K562 (cell line): ENCODE results near the gene LRRC70. TPM values are rescaled to one million over a fixed set of nuclear protein-coding genes. Genes with fewer than 3 reads are reported as not detected.

ENCODE experiments used
- C11orf30 ChIP-seq: fragments of 450-650 bp; IDR thresholded peaks from 2 replicates; pipeline ENCODE4 v1.6.1; 2016; ENCODE audit warnings: low read depth, mild to moderate bottlenecking
- KDM5B ChIP-seq: fragments of 200-600 bp; sonication (generic); IDR thresholded peaks from 2 replicates; pipeline ENCODE4 v1.6.1; 2012; ENCODE audit warnings: low read depth, mild to moderate bottlenecking, moderate library complexity, low read length, control low read depth, inconsistent platforms; ENCODE audit not compliant: insufficient replicate concordance
- NELFE ChIP-seq: IDR thresholded peaks from 2 replicates; pipeline ENCODE4 v1.6.1; 2011; ENCODE audit warnings: mild to moderate bottlenecking; ENCODE audit not compliant: insufficient read depth, insufficient read length
- NR2C2 ChIP-seq, 2 experiments: fragments of 200-800 bp in 1 of 2; sonication (Bioruptor generic) in 1 of 2; sonication (generic) in 1 of 2; formaldehyde crosslinking in 1 of 2; IDR thresholded peaks; 2 replicates each; pipeline versions ENCODE4 v1.6.1 to v1.8.0; 2016 to 2022; ENCODE audit warnings: mild to moderate bottlenecking in 1 of 2, missing compliant biosample characterization in 1 of 2, missing genetic modification characterization in 1 of 2, missing genetic modification reagents in 1 of 2
- ZBTB34 ChIP-seq: fragments of 250-450 bp; sonication (Bioruptor Pico); IDR thresholded peaks from 2 replicates; pipeline ENCODE4 v1.8.0; 2021; ENCODE audit warnings: mild to moderate bottlenecking, moderate library complexity
- ZNF133 ChIP-seq: fragments of 250-450 bp; sonication (Bioruptor Pico); IDR thresholded peaks from 2 replicates; pipeline ENCODE4 v1.4.0; 2020; ENCODE audit warnings: mild to moderate bottlenecking
- ZNF77 ChIP-seq: fragments of 250-450 bp; sonication (Bioruptor Pico); IDR thresholded peaks from 2 replicates; pipeline ENCODE4 v1.5.0; 2020
- polyA plus RNA-seq, 8 experiments: library from polyadenylated mRNA; depleted of rRNA in 4 of 8; stranded (reverse) in 5 of 8; unstranded in 3 of 8; fragments of >200 nt; fragmentation: Nextera tagmentation in 2 of 8; fragmentation: Illumina TruSeq in 1 of 8; extraction: Ambion mirVana in 2 of 8; extraction: Trizol in 1 of 8; gene quantifications; 2 replicates each; pipeline versions ENCODE4 v1.2.1 to v1.2.3, GENCODE V29; 2011 to 2014; ENCODE audit warnings: inconsistent platforms in 1 of 8, missing spikeins in 1 of 8
- total RNA-seq, 7 experiments: library from RNA; depleted of rRNA in 6 of 7; stranded (reverse); fragments of >200 nt in 6 of 7; fragmentation: Illumina TruSeq in 2 of 7; extraction: Trizol in 2 of 7; gene quantifications; 2 replicates each; pipeline versions ENCODE4 v1.2.1 to v1.2.3, GENCODE V29; 2011 to 2021; ENCODE audit warnings: low replicate concordance in 1 of 7
- TF ChIP-seq, protein P1 (sequence below): fragments of 450-650 bp; formaldehyde crosslinking; IDR thresholded peaks from 2 replicates; pipeline ENCODE4 v1.4.0; 2020; ENCODE audit warnings: mild to moderate bottlenecking, moderate library complexity
- TF ChIP-seq, protein P2 (sequence below): fragments of 450-650 bp; IDR thresholded peaks from 2 replicates; pipeline ENCODE4 v1.6.1; 2017; ENCODE audit warnings: mild to moderate bottlenecking, moderate library complexity
- TF ChIP-seq, protein P3 (sequence below): fragments of 450-650 bp; IDR thresholded peaks from 2 replicates; pipeline ENCODE4 v1.6.1; 2016; ENCODE audit warnings: mild to moderate bottlenecking, moderate library complexity

LRRC70 gene
- total and polyA plus RNA-seq, 9 of the 15 experiments (the other 6 are each of a cell fraction or from before 2014, with no cell fraction given), result 0.21 to 2.1 (median 0.73) TPM

DNA sequence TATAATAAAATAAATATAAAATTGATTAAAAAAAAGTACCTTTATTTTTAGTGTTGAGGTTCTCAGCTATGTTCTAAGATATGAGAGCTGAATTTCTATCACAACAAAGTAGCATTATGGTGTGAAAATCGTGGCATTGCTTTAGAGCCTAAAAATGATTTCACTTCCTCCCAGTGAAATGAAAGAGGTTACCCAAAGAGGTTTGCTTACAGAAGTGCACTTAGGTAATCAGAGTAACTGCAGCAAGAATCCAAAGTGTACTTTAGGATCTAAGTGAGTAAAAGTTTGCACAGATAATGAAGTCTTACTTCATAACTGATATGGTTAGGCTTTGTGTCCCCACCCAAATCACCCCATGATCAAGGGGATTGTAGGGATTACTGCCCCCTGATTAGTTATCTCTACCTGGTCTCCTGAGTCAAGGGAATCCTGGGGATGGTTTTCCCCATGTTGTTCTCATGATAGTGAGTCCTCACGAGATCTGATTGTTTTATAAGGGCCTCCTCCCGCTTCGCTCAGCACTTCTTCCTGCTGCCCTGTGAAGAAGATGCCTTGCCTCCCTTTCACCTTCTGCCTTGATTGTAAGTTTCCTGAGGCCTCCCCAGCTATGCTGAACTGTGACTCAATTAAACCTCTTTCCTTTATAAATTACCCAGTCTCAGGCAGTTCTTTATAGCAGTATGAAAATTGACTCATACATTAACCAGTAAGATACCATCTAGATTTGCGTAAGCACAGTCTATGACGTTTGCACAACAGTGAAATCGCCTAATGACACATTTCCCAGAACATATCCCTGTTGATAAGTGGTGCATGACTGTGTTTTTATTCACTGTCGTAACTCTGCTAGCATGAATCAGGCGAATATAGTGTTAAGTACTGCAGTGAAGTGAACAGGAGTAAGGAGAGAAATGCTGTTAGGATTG, 40.3 kb upstream of the LRRC70 start (continued):
- TF ChIP-seq NELFE (no peak), ZBTB34 (CRISPR knock-in tag) (no peak), ZNF77 (no peak), ZNF133 (CRISPR knock-in tag) (no peak), NR2C2 (CRISPR knock-in tag; IDR thresholded peaks at IDR 0.05) (no peak), NR2C2 (tag; IDR thresholded peaks at IDR 0.05) (no peak), C11orf30 (peak; percentile 81), KDM5B (no peak)
- TF ChIP-seq, protein P1, sequence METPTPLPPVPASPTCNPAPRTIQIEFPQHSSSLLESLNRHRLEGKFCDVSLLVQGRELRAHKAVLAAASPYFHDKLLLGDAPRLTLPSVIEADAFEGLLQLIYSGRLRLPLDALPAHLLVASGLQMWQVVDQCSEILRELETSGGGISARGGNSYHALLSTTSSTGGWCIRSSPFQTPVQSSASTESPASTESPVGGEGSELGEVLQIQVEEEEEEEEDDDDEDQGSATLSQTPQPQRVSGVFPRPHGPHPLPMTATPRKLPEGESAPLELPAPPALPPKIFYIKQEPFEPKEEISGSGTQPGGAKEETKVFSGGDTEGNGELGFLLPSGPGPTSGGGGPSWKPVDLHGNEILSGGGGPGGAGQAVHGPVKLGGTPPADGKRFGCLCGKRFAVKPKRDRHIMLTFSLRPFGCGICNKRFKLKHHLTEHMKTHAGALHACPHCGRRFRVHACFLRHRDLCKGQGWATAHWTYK (CRISPR knock-in tag), result no peak
- TF ChIP-seq, protein P2, sequence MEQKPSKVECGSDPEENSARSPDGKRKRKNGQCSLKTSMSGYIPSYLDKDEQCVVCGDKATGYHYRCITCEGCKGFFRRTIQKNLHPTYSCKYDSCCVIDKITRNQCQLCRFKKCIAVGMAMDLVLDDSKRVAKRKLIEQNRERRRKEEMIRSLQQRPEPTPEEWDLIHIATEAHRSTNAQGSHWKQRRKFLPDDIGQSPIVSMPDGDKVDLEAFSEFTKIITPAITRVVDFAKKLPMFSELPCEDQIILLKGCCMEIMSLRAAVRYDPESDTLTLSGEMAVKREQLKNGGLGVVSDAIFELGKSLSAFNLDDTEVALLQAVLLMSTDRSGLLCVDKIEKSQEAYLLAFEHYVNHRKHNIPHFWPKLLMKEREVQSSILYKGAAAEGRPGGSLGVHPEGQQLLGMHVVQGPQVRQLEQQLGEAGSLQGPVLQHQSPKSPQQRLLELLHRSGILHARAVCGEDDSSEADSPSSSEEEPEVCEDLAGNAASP, result no peak
- TF ChIP-seq, protein P3, sequence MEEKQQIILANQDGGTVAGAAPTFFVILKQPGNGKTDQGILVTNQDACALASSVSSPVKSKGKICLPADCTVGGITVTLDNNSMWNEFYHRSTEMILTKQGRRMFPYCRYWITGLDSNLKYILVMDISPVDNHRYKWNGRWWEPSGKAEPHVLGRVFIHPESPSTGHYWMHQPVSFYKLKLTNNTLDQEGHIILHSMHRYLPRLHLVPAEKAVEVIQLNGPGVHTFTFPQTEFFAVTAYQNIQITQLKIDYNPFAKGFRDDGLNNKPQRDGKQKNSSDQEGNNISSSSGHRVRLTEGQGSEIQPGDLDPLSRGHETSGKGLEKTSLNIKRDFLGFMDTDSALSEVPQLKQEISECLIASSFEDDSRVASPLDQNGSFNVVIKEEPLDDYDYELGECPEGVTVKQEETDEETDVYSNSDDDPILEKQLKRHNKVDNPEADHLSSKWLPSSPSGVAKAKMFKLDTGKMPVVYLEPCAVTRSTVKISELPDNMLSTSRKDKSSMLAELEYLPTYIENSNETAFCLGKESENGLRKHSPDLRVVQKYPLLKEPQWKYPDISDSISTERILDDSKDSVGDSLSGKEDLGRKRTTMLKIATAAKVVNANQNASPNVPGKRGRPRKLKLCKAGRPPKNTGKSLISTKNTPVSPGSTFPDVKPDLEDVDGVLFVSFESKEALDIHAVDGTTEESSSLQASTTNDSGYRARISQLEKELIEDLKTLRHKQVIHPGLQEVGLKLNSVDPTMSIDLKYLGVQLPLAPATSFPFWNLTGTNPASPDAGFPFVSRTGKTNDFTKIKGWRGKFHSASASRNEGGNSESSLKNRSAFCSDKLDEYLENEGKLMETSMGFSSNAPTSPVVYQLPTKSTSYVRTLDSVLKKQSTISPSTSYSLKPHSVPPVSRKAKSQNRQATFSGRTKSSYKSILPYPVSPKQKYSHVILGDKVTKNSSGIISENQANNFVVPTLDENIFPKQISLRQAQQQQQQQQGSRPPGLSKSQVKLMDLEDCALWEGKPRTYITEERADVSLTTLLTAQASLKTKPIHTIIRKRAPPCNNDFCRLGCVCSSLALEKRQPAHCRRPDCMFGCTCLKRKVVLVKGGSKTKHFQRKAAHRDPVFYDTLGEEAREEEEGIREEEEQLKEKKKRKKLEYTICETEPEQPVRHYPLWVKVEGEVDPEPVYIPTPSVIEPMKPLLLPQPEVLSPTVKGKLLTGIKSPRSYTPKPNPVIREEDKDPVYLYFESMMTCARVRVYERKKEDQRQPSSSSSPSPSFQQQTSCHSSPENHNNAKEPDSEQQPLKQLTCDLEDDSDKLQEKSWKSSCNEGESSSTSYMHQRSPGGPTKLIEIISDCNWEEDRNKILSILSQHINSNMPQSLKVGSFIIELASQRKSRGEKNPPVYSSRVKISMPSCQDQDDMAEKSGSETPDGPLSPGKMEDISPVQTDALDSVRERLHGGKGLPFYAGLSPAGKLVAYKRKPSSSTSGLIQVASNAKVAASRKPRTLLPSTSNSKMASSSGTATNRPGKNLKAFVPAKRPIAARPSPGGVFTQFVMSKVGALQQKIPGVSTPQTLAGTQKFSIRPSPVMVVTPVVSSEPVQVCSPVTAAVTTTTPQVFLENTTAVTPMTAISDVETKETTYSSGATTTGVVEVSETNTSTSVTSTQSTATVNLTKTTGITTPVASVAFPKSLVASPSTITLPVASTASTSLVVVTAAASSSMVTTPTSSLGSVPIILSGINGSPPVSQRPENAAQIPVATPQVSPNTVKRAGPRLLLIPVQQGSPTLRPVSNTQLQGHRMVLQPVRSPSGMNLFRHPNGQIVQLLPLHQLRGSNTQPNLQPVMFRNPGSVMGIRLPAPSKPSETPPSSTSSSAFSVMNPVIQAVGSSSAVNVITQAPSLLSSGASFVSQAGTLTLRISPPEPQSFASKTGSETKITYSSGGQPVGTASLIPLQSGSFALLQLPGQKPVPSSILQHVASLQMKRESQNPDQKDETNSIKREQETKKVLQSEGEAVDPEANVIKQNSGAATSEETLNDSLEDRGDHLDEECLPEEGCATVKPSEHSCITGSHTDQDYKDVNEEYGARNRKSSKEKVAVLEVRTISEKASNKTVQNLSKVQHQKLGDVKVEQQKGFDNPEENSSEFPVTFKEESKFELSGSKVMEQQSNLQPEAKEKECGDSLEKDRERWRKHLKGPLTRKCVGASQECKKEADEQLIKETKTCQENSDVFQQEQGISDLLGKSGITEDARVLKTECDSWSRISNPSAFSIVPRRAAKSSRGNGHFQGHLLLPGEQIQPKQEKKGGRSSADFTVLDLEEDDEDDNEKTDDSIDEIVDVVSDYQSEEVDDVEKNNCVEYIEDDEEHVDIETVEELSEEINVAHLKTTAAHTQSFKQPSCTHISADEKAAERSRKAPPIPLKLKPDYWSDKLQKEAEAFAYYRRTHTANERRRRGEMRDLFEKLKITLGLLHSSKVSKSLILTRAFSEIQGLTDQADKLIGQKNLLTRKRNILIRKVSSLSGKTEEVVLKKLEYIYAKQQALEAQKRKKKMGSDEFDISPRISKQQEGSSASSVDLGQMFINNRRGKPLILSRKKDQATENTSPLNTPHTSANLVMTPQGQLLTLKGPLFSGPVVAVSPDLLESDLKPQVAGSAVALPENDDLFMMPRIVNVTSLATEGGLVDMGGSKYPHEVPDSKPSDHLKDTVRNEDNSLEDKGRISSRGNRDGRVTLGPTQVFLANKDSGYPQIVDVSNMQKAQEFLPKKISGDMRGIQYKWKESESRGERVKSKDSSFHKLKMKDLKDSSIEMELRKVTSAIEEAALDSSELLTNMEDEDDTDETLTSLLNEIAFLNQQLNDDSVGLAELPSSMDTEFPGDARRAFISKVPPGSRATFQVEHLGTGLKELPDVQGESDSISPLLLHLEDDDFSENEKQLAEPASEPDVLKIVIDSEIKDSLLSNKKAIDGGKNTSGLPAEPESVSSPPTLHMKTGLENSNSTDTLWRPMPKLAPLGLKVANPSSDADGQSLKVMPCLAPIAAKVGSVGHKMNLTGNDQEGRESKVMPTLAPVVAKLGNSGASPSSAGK, result no peak
